NB4 (cell line): ENCODE results near the gene PSMD2.
A peak's percentile ranks its signal among the peaks of the same experiment; 100 is the strongest.

ENCODE experiments used
- DNase-seq: peaks from one replicate; pipeline ENCODE4 v3.0.0; 2010; ENCODE audit warnings: low read depth
- H3K4me3 ChIP-seq: one replicate; pipeline ENCODE4 v1.5.1; 2011; ENCODE audit warnings: mild to moderate bottlenecking, low read depth, low read length, moderate library complexity
- CTCF ChIP-seq: IDR thresholded peaks from one replicate; pipeline ENCODE4 v1.5.1; 2012; ENCODE audit warnings: low read depth, low read length
- MAX ChIP-seq: IDR thresholded peaks from 2 replicates; pipeline ENCODE4 v1.6.1; 2011; ENCODE audit warnings: low read depth, low read length
- MYC ChIP-seq: IDR thresholded peaks from 2 replicates; pipeline ENCODE4 v1.6.1; 2011; ENCODE audit warnings: low read depth, low read length
- POLR2A ChIP-seq: IDR thresholded peaks from 2 replicates; pipeline ENCODE4 v1.6.1; 2011; ENCODE audit warnings: mild to moderate bottlenecking; ENCODE audit not compliant: insufficient read length; ENCODE audit errors: extremely low read depth

Gene PSMD2

GRCh38 chr3:184258926-184259325 lies 40.1 kb upstream of the PSMD2 start:
- no peak for DNase-seq
- no peak overlapping the region for H3K4me3 ChIP-seq
- TF ChIP-seq CTCF (no peak), MYC (no peak), POLR2A (no peak), MAX (no peak)

- TF ChIP-seq POLR2A (no peak), CTCF (no peak), MAX (no peak), MYC (no peak)
- DNase-seq: no peak
- H3K4me3 ChIP-seq: no peak overlapping the region
Measured at GRCh38 chr3:184259396-184259877, 39.6 kb upstream of the PSMD2 start.

GRCh38 chr3:184259878-184260723 lies 38.9 kb upstream of the PSMD2 start:
- H3K4me3 ChIP-seq: no peak overlapping the region
- DNase-seq: peak; percentile 59
- TF ChIP-seq POLR2A (peak; percentile 14), CTCF (no peak)

- DNase-seq: peak; percentile 23
- H3K4me3 ChIP-seq: no peak overlapping the region
- TF ChIP-seq CTCF (no peak), MYC (no peak), MAX (no peak), POLR2A (no peak)
Measured at GRCh38 chr3:184260724-184261269, 38.2 kb upstream of the PSMD2 start.

- peak within 1 kb of the TSS; percentile 53 for H3K4me3 ChIP-seq
- peak; percentile 69 for DNase-seq
- no peak for TF ChIP-seq POLR2A
- no peak for TF ChIP-seq CTCF
- TF ChIP-seq MYC: no peak
- TF ChIP-seq MAX: peak; percentile 58; the same call in 1 of the 2 replicates
Measured at GRCh38 chr3:184261270-184261853, 37.7 kb upstream of the PSMD2 start, which contains the start of gene CAMK2N2. TSS of gene CAMK2N2 (minus strand) at chr3:184261553. CDS start at chr3:184261285, 268 bp downstream.
